Transverse colon (tissue), 4 donors: ENCODE measurements around the gene CYBC1. TPM values are rescaled to one million over a fixed set of nuclear protein-coding genes. Genes with fewer than 3 reads are reported as not detected.

Experiments used
- DNase-seq: peaks from one replicate; pipeline ENCODE4 v3.0.0-alpha.2; 2019
- H3K27ac ChIP-seq, 4 donors: fragments of 200-600 bp; sonication (generic); 2 replicates each; pipeline ENCODE4 v1.5.1; 2016 to 2018; ENCODE audit warnings: inconsistent platforms in 4 of 4
- H3K27me3 ChIP-seq: fragments of 200-600 bp; sonication (generic); 2 replicates; pipeline ENCODE4 v1.5.1; 2017; ENCODE audit warnings: inconsistent platforms
- H3K36me3 ChIP-seq, 4 donors: fragments of 200-600 bp; sonication (generic); 2 replicates each; pipeline ENCODE4 v1.5.1; 2017 to 2019; ENCODE audit warnings: inconsistent platforms in 4 of 4
- H3K4me1 ChIP-seq, 4 donors: fragments of 200-600 bp; sonication (generic); 2 replicates each; pipeline ENCODE4 v1.5.1; 2017 to 2020; ENCODE audit warnings: inconsistent platforms in 4 of 4
- H3K4me3 ChIP-seq, 4 donors: fragments of 200-600 bp; sonication (generic); 1 replicate in 1 of 4; 2 replicates in 3 of 4; pipeline versions ENCODE4 v1.5.1 to v1.6.1; 2017 to 2019; ENCODE audit warnings: inconsistent platforms in 4 of 4
- H3K9me3 ChIP-seq, 2 donors: fragments of 200-600 bp; sonication (generic); 2 replicates each; pipeline ENCODE4 v1.5.1; 2017 to 2019; ENCODE audit warnings: inconsistent platforms in 2 of 2
- EP300 ChIP-seq: sonication (generic); formaldehyde crosslinking; IDR thresholded peaks from one replicate; pipeline ENCODE4 v1.6.1; 2017; ENCODE audit warnings: antibody characterized with exemption, low read depth
- POLR2A ChIP-seq: fragments of 450-650 bp; IDR thresholded peaks from one replicate; pipeline ENCODE4 v1.6.1; 2016; ENCODE audit warnings: antibody characterized with exemption, mild to moderate bottlenecking, moderate library complexity
- POLR2AphosphoS5 ChIP-seq, 3 donors: sonication (generic); formaldehyde crosslinking; IDR thresholded peaks; one replicate each; pipeline ENCODE4 v1.6.1; 2016; ENCODE audit warnings: antibody characterized with exemption in 3 of 3
- WGBS, 2 donors: methylation state at CpG; one replicate each; pipeline ENCODE4 v1.1.5; 2018; ENCODE audit warnings: low coverage in 1 of 2; 5-methylcytosine and 5-hydroxymethylcytosine counted together
- in situ Hi-C, 4 donors: fragments of 200-750 bp; cut with MboI; loops; one replicate each; pipeline versions ENCODE4 v1.15.0 to v1.15.1; 2017; ENCODE audit warnings: low sequenced_read_pairs in 3 of 4, low pct_ligation_motif_present in 1 of 4, low pct_unique_long_range_greater_than_20kb in 1 of 4
- intact Hi-C: fragments of 100-400 bp; cut with DNase I; formaldehyde crosslinking; loops from one replicate; pipeline ENCODE4 v1.15.1; 2023; ENCODE audit warnings: low total_unique reads
- total RNA-seq, 4 donors: library from RNA; depleted of rRNA; stranded (reverse); fragments of >200 nt; gene quantifications; one replicate each; pipeline ENCODE4 v1.1.0, GENCODE V29; 2016
- TF ChIP-seq, protein P1 (sequence below), 5 experiments: fragments of 200-600 bp in 3 of 5; fragments of 450-650 bp in 2 of 5; sonication (generic) in 3 of 5; IDR thresholded peaks; 1 replicate in 2 of 5; 2 replicates in 3 of 5; pipeline ENCODE4 v1.5.1; 2016 to 2017; ENCODE audit warnings: antibody characterized with exemption in 5 of 5, inconsistent platforms in 3 of 5, mild to moderate bottlenecking in 2 of 5, moderate library complexity in 1 of 5

Gene CYBC1
- total RNA-seq, 4 donors from 2014 or later, result 46.2 to 212 (median 86.2) TPM

DNA sequence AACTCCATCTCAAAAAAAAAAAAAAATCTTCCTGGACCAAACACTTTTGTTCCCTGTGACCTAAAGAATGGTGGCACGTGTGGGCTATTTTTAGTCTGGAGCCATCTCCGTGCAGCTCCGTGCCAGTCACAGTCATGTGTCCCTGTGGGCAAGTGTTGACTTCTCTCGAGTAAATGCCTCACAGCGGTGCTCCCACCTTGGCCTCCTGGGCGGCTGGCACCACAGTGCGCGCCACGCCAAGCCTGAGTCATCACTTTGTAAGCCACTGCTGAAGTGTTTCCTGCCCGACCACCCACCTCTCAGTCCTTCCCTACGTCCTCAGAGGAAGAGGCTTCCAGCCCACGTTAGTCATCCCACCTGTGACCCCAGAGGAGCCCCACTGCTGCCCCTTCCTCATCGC lies 43.3 kb downstream of the CYBC1 start:
- in situ Hi-C loops, result loop anchor here in 1 of 4 donors (5.0 kb wide), 1 partner anchor 50 kb away; the partner anchor contains the start of gene TEX19
- 80 to 81% methylated on average over 1 to 13 of the region's 13 CpGs for WGBS, 2 donors
- DNase-seq, result no peak
- intact Hi-C loops, result no loop called here
- Histone ChIP-seq H3K27me3 (no peaks in the 10 kb centered on the region), H3K27ac (no peak overlapping the region), H3K4me3 (no peak overlapping the region), H3K4me1 (no peaks in the 10 kb centered on the region), H3K36me3 (no peaks in the 10 kb centered on the region), H3K9me3 (no peaks in the 10 kb centered on the region)
- no peak for TF ChIP-seq EP300
- TF ChIP-seq, protein P1, sequence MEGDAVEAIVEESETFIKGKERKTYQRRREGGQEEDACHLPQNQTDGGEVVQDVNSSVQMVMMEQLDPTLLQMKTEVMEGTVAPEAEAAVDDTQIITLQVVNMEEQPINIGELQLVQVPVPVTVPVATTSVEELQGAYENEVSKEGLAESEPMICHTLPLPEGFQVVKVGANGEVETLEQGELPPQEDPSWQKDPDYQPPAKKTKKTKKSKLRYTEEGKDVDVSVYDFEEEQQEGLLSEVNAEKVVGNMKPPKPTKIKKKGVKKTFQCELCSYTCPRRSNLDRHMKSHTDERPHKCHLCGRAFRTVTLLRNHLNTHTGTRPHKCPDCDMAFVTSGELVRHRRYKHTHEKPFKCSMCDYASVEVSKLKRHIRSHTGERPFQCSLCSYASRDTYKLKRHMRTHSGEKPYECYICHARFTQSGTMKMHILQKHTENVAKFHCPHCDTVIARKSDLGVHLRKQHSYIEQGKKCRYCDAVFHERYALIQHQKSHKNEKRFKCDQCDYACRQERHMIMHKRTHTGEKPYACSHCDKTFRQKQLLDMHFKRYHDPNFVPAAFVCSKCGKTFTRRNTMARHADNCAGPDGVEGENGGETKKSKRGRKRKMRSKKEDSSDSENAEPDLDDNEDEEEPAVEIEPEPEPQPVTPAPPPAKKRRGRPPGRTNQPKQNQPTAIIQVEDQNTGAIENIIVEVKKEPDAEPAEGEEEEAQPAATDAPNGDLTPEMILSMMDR (IDR thresholded peaks at IDR 0.05), result no peak
- no peak for TF ChIP-seq POLR2A
- no peak for TF ChIP-seq POLR2AphosphoS5 (IDR thresholded peaks at IDR 0.05)

DNA sequence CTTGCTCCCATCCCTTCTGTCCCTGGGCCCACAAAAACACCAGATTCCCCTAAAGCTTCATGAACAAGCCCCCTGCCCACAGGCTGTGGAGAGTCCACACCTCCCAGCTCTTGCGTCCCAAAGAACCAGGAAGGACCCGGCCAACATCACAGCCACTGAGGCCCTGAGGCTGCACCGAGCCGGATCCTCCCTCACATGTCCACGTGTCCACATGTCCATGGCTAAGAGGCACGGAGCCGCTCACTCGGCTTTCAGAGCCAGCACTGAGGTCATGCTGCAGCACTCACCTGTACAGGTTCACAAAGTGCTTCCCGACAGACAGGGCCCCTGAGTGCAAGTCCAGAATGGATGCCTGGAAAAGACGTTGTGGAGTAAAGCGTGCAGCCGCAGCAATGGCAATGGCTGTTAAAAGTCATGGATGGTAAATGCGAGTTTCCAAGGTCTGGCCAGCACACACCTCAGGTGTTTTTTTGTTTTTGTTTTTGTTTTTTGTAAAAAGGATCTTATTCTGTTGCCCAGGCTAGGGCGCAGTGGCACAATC lies 44.4 kb downstream of the CYBC1 start:
- intact Hi-C loops (no loop called here), in situ Hi-C loops (loop anchor here in 1 of 4 donors (5.0 kb wide), 1 partner anchor 49 kb away; the partner anchor contains the start of gene TEX19)
- WGBS, 2 donors, result 80 to 95% methylated on average over 1 to 14 of the region's 14 CpGs
- Histone ChIP-seq H3K4me3 (no peak overlapping the region), H3K4me1 (no peaks in the 10 kb centered on the region), H3K27me3 (no peaks in the 10 kb centered on the region), H3K36me3 (no peaks in the 10 kb centered on the region), H3K27ac (no peak overlapping the region), H3K9me3 (no peaks in the 10 kb centered on the region)
- no peak for DNase-seq
- TF ChIP-seq POLR2AphosphoS5 (IDR thresholded peaks at IDR 0.05), result no peak
- TF ChIP-seq POLR2A, result no peak
- TF ChIP-seq, protein P1 (IDR thresholded peaks at IDR 0.05), result no peak
- no peak for TF ChIP-seq EP300

DNA sequence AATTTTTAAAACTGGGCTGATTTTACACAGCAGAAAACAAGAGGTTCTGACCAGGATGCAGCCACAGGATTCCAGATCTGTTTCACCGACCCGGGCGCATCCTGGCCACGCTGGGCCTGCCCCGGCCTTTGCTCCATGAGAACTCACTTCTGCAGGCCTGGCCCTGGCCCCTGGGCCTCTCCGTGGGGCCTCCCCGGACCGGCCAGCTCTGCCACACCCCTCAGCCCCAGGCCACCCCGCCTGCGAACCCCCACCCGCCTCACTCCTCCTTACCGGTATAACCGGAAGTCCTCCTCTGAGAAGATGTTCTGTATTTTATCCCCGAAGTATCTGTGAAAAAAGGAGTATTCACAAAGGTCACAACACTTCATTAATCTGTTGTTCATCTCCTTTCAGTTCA lies 45.5 kb downstream of the CYBC1 start:
- no peak overlapping the region for H3K27ac ChIP-seq
- TF ChIP-seq, protein P1 (IDR thresholded peaks at IDR 0.05), result no peak
- TF ChIP-seq POLR2A, result no peak
- peaks cover 0 to 5% (median 0%) of the 10 kb centered on the region in 4 donors for H3K4me1 ChIP-seq
- H3K27me3 ChIP-seq, result no peaks in the 10 kb centered on the region
- H3K4me3 ChIP-seq, result no peak overlapping the region
- 80 to 95% methylated on average over 4 to 14 of the region's 14 CpGs for WGBS, 2 donors
- intact Hi-C loops, result no loop called here
- in situ Hi-C loops, result loop anchor here in 1 of 4 donors (5.0 kb wide), 1 partner anchor 48 kb away; the partner anchor contains the start of gene TEX19
- no peak for DNase-seq
- no peaks in the 10 kb centered on the region for H3K36me3 ChIP-seq
- H3K9me3 ChIP-seq, result no peaks in the 10 kb centered on the region

DNA sequence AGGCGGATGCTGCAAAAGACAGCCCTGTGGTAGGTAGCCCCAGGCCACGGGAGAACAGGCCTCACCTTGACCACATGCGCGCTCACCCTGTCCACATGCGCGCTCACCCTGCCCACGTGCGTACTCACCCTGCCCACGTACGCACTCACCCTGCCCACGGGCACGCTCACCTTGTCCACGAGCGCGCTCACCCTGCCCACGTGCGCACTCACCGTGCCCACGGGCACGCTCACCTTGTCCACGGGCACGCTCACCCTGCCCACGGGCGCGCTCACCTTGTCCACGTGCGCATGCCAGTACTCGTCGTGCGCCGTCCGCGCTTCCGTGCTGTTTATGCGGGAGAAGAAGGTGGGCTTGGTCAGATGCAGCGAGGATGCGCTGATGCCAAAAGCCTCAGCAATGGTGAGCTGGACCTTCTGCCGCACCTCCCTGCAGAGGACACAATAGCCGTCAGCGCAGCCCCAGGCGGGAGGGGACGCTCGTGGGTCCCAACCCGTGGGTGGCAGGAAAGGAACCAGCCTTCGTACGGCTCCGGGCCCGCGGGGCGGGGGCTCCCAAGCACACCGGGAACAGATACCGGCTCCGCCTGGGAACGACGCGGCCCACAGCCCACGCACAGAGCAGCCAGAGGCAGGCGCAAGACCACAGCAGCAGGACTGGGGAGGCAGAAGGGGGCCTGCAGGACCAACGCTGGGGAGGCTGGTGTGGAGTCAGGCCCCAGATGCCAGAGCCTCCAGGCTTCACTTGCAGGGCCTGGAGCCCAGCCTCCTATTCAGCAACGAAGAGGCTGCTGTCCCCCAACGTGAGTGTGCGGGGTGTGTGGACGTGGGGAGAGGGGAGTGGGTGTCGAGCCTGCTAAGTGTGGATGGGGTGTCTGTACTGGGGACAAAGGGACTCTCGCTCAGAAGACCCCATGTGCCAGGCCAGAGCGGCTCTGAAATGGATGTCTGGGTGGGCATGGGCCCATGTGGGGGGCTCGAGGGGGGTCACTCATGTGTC lies 46.6 kb downstream of the CYBC1 start:
- in situ Hi-C loops, result no loop called here
- intact Hi-C loops, result no loop called here
- DNase-seq, result no peak
- H3K36me3 ChIP-seq, result no peaks in the 10 kb centered on the region
- H3K4me1 ChIP-seq, result peaks cover 0 to 7% (median 0%) of the 10 kb centered on the region in 4 donors
- H3K9me3 ChIP-seq, result no peaks in the 10 kb centered on the region
- no peak overlapping the region for H3K4me3 ChIP-seq
- no peak overlapping the region for H3K27ac ChIP-seq
- 96% methylated on average over 67 of the region's 67 CpGs; no CpG with 5 or more reads in 1 of the 2 donors for WGBS, 2 donors
- H3K27me3 ChIP-seq, result no peaks in the 10 kb centered on the region
- TF ChIP-seq EP300, result no peak
- no peak for TF ChIP-seq POLR2A
- TF ChIP-seq POLR2AphosphoS5 (IDR thresholded peaks at IDR 0.05), result no peak
- TF ChIP-seq, protein P1 (IDR thresholded peaks at IDR 0.05), result no peak
